ENCODE results near the gene ACO2.
A peak's percentile ranks its signal among the peaks of the same experiment; 100 is the strongest.

Gene ACO2

GRCh38 chr22:41523464-41524221, 54.7 kb downstream of the ACO2 start:
- DNase-seq (ENCODE audit: low read depth), result no peak

- no peak for DNase-seq (ENCODE audit: low read depth)
These were observed 55.3 kb downstream of the ACO2 start for GRCh38 chr22:41524251-41524661.

GRCh38 chr22:41524809-41525449, 56.0 kb downstream of the ACO2 start:
- peak; percentile 47 for DNase-seq (ENCODE audit: low read depth)

- no peak for DNase-seq (ENCODE audit: low read depth)
These were observed 56.7 kb downstream of the ACO2 start for GRCh38 chr22:41525450-41526225.

GRCh38 chr22:41526226-41526829, 57.4 kb downstream of the ACO2 start:
- DNase-seq (ENCODE audit: low read depth), result no peak

GRCh38 chr22:41526830-41527799, 58.2 kb downstream of the ACO2 start:
- DNase-seq (ENCODE audit: low read depth), result peak; percentile 55

- DNase-seq (ENCODE audit: low read depth), result no peak
These were observed 59.3 kb downstream of the ACO2 start for GRCh38 chr22:41528132-41528766.

GRCh38 chr22:41528938-41529561, 60.1 kb downstream of the ACO2 start:
- no peak for DNase-seq (ENCODE audit: low read depth)

- DNase-seq (ENCODE audit: low read depth), result no peak
These were observed 62.2 kb downstream of the ACO2 start for GRCh38 chr22:41530890-41531714.

GRCh38 chr22:41531715-41532477, 63.0 kb downstream of the ACO2 start:
- no peak for DNase-seq (ENCODE audit: low read depth)

GRCh38 chr22:41532908-41533825, 64.2 kb downstream of the ACO2 start:
- DNase-seq (ENCODE audit: low read depth), result peak; percentile 38

GRCh38 chr22:41534219-41534618, 65.3 kb downstream of the ACO2 start:
- no peak for DNase-seq (ENCODE audit: low read depth)

GRCh38 chr22:41535244-41535643, 66.3 kb downstream of the ACO2 start:
- no peak for DNase-seq (ENCODE audit: low read depth)

- DNase-seq (ENCODE audit: low read depth), result no peak
These were observed 68.3 kb downstream of the ACO2 start for GRCh38 chr22:41537203-41537602.

GRCh38 chr22:41538583-41538982, 69.7 kb downstream of the ACO2 start:
- no peak for DNase-seq (ENCODE audit: low read depth)

GRCh38 chr22:41539146-41540005, 70.5 kb downstream of the ACO2 start:
- no peak for DNase-seq (ENCODE audit: low read depth)

- DNase-seq (ENCODE audit: low read depth), result no peak
These were observed 71.0 kb downstream of the ACO2 start for GRCh38 chr22:41540006-41540315.
